22Rv1 (cell line): Measurements from ENCODE around the gene DHRS3.
A peak's percentile ranks its signal among the peaks of the same experiment; 100 is the strongest.

Source experiments
- H3K27ac ChIP-seq: fragments of 450-650 bp; 2 replicates; pipeline ENCODE4 v1.5.1; 2017
- ZFX ChIP-seq: fragments of 450-650 bp; IDR thresholded peaks from 2 replicates; pipeline ENCODE4 v1.6.1; 2017; ENCODE audit warnings: antibody characterized with exemption, borderline replicate concordance
- TF ChIP-seq, protein P1 (sequence below): fragments of 450-650 bp; IDR thresholded peaks from 2 replicates; pipeline ENCODE4 v1.5.1; 2017; ENCODE audit warnings: mild to moderate bottlenecking

DHRS3 gene

DNA sequence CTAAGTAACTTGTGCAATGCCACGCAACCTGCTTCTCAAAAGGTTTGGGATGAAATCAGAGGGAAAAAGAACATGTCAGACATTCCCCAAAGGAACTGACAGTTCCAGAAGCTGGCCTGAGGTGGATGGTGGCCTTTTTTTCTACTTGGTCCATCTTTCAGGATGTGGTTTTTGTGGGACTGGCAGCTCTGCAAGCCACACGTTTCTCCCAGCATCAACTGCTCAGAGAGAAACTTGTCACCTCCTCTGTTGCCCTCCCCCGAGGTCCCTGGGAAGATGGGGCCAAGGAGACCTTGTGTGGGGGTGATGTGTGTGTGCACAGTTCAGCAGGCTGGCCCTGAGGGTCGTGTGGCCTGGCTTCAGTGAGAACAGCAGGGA is 2.5 kb upstream of the DHRS3 start:
- no peak overlapping the region for H3K27ac ChIP-seq
- TF ChIP-seq, protein P1, sequence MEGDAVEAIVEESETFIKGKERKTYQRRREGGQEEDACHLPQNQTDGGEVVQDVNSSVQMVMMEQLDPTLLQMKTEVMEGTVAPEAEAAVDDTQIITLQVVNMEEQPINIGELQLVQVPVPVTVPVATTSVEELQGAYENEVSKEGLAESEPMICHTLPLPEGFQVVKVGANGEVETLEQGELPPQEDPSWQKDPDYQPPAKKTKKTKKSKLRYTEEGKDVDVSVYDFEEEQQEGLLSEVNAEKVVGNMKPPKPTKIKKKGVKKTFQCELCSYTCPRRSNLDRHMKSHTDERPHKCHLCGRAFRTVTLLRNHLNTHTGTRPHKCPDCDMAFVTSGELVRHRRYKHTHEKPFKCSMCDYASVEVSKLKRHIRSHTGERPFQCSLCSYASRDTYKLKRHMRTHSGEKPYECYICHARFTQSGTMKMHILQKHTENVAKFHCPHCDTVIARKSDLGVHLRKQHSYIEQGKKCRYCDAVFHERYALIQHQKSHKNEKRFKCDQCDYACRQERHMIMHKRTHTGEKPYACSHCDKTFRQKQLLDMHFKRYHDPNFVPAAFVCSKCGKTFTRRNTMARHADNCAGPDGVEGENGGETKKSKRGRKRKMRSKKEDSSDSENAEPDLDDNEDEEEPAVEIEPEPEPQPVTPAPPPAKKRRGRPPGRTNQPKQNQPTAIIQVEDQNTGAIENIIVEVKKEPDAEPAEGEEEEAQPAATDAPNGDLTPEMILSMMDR = no peak
- no peak for TF ChIP-seq ZFX

DNA sequence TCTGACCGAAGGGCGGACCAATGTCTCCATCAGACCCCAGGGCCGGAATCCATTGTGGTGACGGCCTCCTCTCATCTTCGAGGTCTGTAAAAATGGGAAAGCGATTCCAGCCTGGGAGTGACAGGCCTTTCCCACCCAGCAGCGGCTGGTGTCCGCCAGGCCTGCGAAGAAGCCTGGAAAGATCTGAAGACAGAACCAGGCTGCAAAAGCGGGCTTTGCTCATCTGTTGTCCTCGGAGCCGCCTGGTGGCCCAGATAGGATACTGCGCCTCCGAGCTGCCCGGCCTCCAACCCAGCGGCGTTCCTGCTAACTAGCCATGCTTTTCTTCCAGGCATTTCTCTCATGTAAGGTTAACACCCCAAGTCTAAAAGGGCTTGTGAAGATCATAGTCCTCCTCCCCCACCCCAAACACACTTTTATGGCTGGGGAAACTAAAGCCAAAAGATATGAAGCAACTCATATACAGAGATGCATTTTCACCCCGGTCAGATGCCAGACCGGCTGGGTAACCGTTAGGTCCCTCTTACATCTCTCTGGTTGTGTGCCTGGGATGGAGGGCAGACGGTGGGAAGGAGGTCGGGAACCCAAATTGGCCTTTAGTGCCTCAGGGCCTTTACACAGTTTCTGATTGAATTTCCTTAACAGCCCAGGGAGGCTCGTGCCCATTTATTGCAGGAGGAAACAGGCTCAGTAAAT is 1.9 kb upstream of the DHRS3 start:
- H3K27ac ChIP-seq = no peak overlapping the region
- TF ChIP-seq, protein P1 = peak; percentile 88
- no peak for TF ChIP-seq ZFX

DNA sequence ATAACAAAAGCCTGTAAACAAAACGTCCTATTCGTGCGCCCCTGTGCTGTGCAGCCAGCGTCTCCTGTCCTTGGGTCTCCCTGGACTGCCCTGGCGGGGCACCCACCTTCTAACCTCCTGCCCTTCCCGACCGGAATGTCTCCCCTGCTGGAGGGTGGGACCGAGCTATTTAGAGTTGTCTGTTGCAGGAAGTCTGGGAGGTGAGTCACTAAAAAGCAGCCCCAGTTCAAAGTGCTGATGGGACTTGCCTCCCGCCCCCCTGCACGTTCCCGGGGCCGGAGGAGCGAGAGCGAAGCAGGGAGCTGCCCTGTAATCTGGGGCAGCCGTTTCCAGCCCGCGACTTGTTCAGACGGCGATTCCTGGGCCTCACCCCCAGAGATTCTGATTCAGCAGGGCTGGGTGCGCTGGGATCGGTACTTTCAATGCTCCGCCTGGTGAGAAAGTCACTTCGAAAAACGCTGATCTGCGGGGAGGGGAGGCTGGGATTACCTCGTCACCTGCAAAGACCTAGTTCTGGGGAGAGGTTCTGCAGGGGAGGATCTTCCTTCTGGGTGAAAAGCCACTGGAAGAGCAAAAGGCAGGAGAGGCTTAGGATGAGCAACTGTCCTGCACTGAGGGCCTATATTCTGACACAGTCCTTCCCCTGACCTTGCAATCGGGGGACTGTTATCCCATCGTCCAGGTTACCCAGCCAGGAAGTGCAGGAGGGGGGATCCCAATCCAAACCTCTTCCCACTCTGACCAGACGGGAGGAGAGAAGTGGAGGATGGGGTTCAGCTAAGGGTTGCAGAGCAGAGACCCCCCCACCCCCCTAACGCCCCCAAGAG is 1.2 kb upstream of the DHRS3 start:
- H3K27ac ChIP-seq = no peak overlapping the region
- no peak for TF ChIP-seq ZFX
- TF ChIP-seq, protein P1 = no peak

DNA sequence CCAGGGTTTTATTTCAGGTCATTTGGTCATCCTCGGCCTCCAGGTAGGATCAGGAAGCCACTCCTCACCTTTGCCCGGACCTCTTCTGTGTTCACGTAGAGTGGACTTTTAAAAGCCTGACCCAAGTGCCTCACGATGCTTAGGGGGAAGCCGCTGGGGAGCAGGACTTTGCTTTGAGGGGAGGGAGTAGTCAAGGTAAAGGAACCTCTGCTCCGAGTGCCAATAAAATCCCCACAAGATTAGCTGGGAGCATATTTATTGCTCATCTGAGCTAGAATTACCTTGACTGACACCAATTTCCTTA is 603 bp upstream of the DHRS3 start:
- peak overlapping the region; percentile 81 for H3K27ac ChIP-seq
- TF ChIP-seq ZFX = no peak
- TF ChIP-seq, protein P1 = no peak

DNA sequence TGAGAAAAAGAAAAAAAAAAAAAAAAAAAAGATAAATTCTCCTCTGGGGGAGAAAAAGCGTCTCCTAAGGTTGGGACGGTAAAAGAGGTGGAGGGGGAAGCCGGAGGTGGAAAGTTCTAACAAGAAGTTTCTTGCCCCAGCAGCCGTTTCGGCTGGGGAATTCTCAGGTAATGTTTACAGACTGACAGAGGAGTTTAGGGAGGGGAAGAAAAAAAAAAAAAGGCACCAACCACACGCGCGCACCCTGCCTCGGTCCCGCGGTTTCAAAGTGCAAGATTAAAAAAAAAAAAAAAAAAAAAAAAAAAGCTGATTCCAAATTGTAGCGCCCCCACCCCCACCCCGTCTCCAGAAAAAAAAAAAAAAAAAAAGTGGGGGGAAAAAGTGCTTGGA is 504 bp downstream of the DHRS3 start:
- peak overlapping the region; percentile 81 for H3K27ac ChIP-seq

DNA sequence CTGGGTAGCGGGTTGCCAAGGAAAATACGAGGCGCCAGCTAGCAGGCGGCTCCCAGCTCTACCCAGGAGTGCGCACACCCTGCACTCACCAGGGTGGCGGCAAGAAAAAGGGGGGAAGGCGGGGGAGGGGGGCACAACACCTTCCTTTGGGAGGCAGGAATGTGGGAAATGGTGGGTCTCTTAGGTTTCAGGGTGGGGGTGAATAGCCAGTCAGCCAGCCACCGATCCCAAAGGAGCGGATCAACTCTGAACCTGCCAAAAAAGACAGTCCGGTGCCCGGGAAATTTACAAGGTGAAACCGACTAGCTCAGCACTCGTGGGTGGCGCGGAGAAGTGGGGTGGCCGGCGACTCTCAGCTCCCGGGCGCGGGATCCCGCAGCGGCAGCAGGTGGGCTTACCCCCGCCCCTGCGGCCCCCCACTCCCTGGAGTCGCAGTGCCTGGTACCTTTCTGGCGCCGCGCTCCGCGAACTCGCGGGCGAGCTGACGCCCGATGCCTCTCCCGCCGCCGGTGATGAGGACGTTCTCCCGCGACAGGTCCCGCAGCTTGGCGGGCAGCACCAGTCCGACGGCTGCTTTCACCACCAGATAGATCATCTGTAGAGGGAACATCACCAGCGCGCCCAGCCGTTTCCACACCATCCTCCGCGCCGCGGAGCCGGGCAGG is 1.2 kb downstream of the DHRS3 start:
- H3K27ac ChIP-seq = peak overlapping the region; percentile 81
- TF ChIP-seq ZFX = no peak
- TF ChIP-seq, protein P1 = no peak

More for the DNA sequence above, 504 bp downstream of the DHRS3 start:
- TF ChIP-seq ZFX = no peak
- TF ChIP-seq, protein P1 = peak; percentile 3; the same call in 1 of the 2 replicates
